CD4-positive, alpha-beta memory T cell (primary cell): ENCODE data around the gene YARS1. TPM values are rescaled to one million over a fixed set of nuclear protein-coding genes. Genes with fewer than 3 reads are reported as not detected.

Experiments used
- CTCF ChIA-PET: fragments of 350-600 bp; sonication (Branson Sonifier 250); formaldehyde crosslinking; loops from one replicate; lab custom pipeline; 2021; ENCODE audit warnings: inconsistent platforms; ENCODE audit not compliant: partially characterized antibody; lab: Charles Lee
- POLR2A ChIA-PET: fragments of 350-600 bp; sonication (Branson Sonifier 250); formaldehyde crosslinking; loops from one replicate; lab custom pipeline; 2021; ENCODE audit not compliant: partially characterized antibody; lab: Charles Lee
- DNase-seq, 5 donors: peaks; one replicate each; pipeline versions ENCODE4 v3.0.0 to v3.0.0-alpha.2; 2020 to 2022; ENCODE audit warnings: mixed read lengths in 1 of 5
- H3K27ac ChIP-seq: one replicate; pipeline ENCODE4 v1.7.0; 2013; ENCODE audit warnings: low read depth, low read length
- H3K27me3 ChIP-seq: 2 replicates; pipeline ENCODE4 v1.7.0; 2013; ENCODE audit warnings: mild to moderate bottlenecking, low read length, moderate library complexity; ENCODE audit not compliant: insufficient read depth
- H3K36me3 ChIP-seq: 2 replicates; pipeline ENCODE4 v1.7.0; 2013; ENCODE audit warnings: mild to moderate bottlenecking, low read length, moderate library complexity; ENCODE audit not compliant: insufficient read depth
- H3K4me1 ChIP-seq: 2 replicates; pipeline ENCODE4 v1.7.0; 2013; ENCODE audit warnings: mild to moderate bottlenecking, low read length, moderate library complexity; ENCODE audit not compliant: insufficient read depth
- H3K4me3 ChIP-seq, 2 donors: one replicate each; pipeline ENCODE4 v1.7.0; 2013; ENCODE audit warnings: low read length in 2 of 2, mild to moderate bottlenecking in 1 of 2
- H3K9me3 ChIP-seq, 2 donors: one replicate each; pipeline ENCODE4 v1.7.0; 2013; ENCODE audit warnings: low read length in 2 of 2, control low read depth in 1 of 2; ENCODE audit not compliant: control insufficient read depth in 1 of 2
- H3K27ac Mint-ChIP-seq, 7 donors: one replicate each; pipeline ENCODE4 v1.8.0; 2020 to 2021; ENCODE audit warnings: mixed read lengths in 7 of 7, mild to moderate bottlenecking in 6 of 7, inconsistent platforms in 3 of 7, moderate library complexity in 3 of 7
- H3K27me3 Mint-ChIP-seq, 2 donors: one replicate each; pipeline ENCODE4 v1.8.0; 2020 to 2021; ENCODE audit warnings: mixed read lengths in 2 of 2
- H3K36me3 Mint-ChIP-seq, 2 donors: one replicate each; pipeline ENCODE4 v1.8.0; 2020 to 2021; ENCODE audit warnings: mixed read lengths in 2 of 2, inconsistent platforms in 1 of 2, mild to moderate bottlenecking in 1 of 2
- H3K4me1 Mint-ChIP-seq, 4 donors: one replicate each; pipeline ENCODE4 v1.8.0; 2020 to 2021; ENCODE audit warnings: mixed read lengths in 4 of 4, mild to moderate bottlenecking in 1 of 4
- H3K4me3 Mint-ChIP-seq, 8 donors: one replicate each; pipeline ENCODE4 v1.8.0; 2020 to 2021; ENCODE audit warnings: mixed read lengths in 8 of 8, mild to moderate bottlenecking in 7 of 8, moderate library complexity in 6 of 8, inconsistent platforms in 3 of 8
- H3K9me3 Mint-ChIP-seq, 8 donors: one replicate each; pipeline ENCODE4 v1.8.0; 2020 to 2021; ENCODE audit warnings: mixed read lengths in 8 of 8, mild to moderate bottlenecking in 5 of 8, inconsistent platforms in 3 of 8, moderate library complexity in 1 of 8
- intact Hi-C: fragments of 100-400 bp; cut with micrococcal nuclease; formaldehyde crosslinking; loops from one replicate; pipeline ENCODE4 v1.15.1; 2023
- polyA plus RNA-seq, 2 donors: library from polyadenylated mRNA; unstranded; fragments of 300-500 nt; fragmentation: Illumina TruSeq; gene quantifications; one replicate each; pipeline ENCODE4 v1.2.3, GENCODE V29; 2021
- total RNA-seq, 2 experiments: library from RNA; stranded (reverse); gene quantifications; one replicate each; pipeline ENCODE4 v1.2.3, GENCODE V29; 2021

YARS1 gene
- total and polyA plus RNA-seq, 4 experiments from 2014 or later, result 46.6 to 114 (median 89.8) TPM

DNA sequence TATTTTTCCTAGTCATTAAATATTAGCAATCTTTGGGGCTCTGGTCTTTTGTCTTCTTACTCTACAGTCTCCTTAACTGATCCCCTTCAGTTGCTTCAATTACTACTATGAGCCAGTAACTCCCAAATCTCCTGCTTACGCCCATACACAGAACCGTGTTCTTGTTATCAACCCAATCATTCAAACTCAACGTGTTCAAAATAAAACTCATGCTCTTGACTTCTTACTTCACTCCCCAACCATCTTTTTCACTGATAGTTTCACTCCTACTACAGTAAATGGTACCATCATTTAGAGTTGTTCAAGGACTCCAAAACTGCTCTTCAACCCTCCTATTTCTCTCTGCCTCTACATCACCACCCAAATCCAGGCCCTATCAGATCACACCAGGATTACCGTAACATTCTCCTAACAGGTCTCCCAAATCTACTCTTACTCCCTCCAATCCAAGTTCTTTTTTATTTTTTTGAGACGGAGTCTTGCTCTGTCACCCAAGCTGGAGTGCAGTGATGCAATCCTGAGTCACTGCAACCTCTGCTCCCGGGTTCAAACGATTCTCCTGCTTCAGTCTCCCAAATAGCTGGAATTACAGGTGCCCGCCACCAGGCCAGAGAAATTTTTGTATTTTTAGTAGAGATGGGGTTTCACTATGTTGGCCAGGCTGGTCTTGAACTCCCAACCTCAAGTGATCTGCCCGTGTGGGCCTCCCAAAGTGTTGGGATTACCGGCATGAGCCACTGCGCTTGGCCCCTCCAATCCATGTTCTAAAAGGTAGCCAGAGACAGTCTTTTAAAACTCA lies 3.0 kb downstream of the YARS1 start:
- H3K36me3 Mint-ChIP-seq, result peaks cover 22 to 60% of the 10 kb centered on the region in 2 donors

DNA sequence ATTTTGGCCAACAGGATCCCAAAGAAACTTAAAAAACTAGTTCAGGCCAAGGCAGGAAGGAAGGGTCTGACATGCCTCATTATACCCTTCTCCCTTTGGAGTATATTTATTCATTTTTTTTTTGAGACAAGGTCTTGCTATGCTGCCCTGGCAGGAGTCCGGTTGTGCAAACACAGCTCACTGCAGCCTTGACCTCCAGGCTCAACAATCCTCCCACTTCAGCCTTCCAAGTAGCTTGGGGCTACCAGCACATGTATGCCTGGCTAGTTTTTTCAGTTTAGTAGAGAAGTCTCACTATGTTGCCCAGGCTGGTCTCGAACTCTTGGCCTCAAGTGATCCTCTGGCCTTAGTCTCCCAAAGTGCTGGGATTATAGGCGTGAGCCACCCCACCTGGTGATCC lies 5.2 kb downstream of the YARS1 start:
- Mint-ChIP-seq H3K4me1 (peaks cover 28 to 66% (median 48%) of the 10 kb centered on the region in 4 donors), H3K36me3 (peaks cover 36 to 59% of the 10 kb centered on the region in 2 donors), H3K27me3 (no peaks in the 10 kb centered on the region), H3K27ac (peak overlapping the region in 1 of 7 donors; percentile 41), H3K4me3 (no peak overlapping the region), H3K9me3 (no peaks in the 10 kb centered on the region)
- Histone ChIP-seq H3K4me1 (peaks cover 51% of the 10 kb centered on the region), H3K27ac (no peak overlapping the region), H3K27me3 (no peaks in the 10 kb centered on the region), H3K9me3 (no peaks in the 10 kb centered on the region), H3K36me3 (peaks cover 29% of the 10 kb centered on the region), H3K4me3 (no peak overlapping the region)
- ChIA-PET CTCF (no interaction called here), POLR2A (no interaction called here)
- intact Hi-C loops, result no loop called here
- DNase-seq, result no peak

More for the DNA sequence above, 3.0 kb downstream of the YARS1 start:
- POLR2A ChIA-PET, result interaction anchor here (0.9 kb wide), 1 partner anchor 13 kb away, joined by 3 read pairs; no protein-coding TSS in a partner anchor
- Histone ChIP-seq H3K9me3 (no peaks in the 10 kb centered on the region), H3K4me3 (no peak overlapping the region), H3K4me1 (peaks cover 61% of the 10 kb centered on the region), H3K27ac (no peak overlapping the region), H3K27me3 (no peaks in the 10 kb centered on the region), H3K36me3 (peaks cover 16% of the 10 kb centered on the region)
- intact Hi-C loops, result no loop called here
- no peaks in the 10 kb centered on the region for H3K9me3 Mint-ChIP-seq
- H3K4me1 Mint-ChIP-seq, result peaks cover 35 to 80% (median 53%) of the 10 kb centered on the region in 4 donors
- no peak for DNase-seq
- H3K4me3 Mint-ChIP-seq, result peak overlapping the region in 7 of 8 donors; percentile 23 to 95 (median 48)
- CTCF ChIA-PET, result no interaction called here
- no peaks in the 10 kb centered on the region for H3K27me3 Mint-ChIP-seq
- H3K27ac Mint-ChIP-seq, result peak overlapping the region in 4 of 7 donors; percentile 0 to 68 (median 32)

DNA sequence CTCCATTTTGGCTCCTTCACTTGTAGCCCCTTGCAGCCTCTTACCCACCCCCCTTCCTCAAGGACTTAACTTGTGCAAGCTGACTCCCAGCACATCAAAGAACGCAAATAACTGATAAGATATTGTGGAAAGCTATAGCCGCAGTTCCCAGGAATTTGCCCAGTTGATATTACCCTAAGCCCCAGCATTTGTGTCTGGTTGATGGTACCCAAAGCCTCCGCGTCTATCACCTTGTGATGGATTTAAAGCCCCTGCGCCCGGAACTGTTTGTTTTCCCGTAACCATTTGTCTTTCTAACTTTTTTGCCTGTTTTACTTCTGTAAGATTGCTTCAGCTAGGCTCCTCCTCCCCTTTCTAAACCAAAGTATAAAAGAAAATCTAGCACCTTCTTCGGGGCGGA lies 5.9 kb downstream of the YARS1 start:
- Mint-ChIP-seq H3K27me3 (no peaks in the 10 kb centered on the region), H3K9me3 (no peaks in the 10 kb centered on the region), H3K4me1 (peaks cover 26 to 59% (median 43%) of the 10 kb centered on the region in 4 donors), H3K27ac (peak overlapping the region in 4 of 7 donors; percentile 11 to 72 (median 33)), H3K4me3 (no peak overlapping the region), H3K36me3 (peaks cover 40 to 60% of the 10 kb centered on the region in 2 donors)
- Histone ChIP-seq H3K27ac (no peak overlapping the region), H3K36me3 (peaks cover 34% of the 10 kb centered on the region), H3K4me1 (peaks cover 47% of the 10 kb centered on the region), H3K4me3 (no peak overlapping the region), H3K9me3 (no peaks in the 10 kb centered on the region), H3K27me3 (no peaks in the 10 kb centered on the region)
- no peak for DNase-seq
- ChIA-PET POLR2A (no interaction called here), CTCF (no interaction called here)
- intact Hi-C loops, result no loop called here

DNA sequence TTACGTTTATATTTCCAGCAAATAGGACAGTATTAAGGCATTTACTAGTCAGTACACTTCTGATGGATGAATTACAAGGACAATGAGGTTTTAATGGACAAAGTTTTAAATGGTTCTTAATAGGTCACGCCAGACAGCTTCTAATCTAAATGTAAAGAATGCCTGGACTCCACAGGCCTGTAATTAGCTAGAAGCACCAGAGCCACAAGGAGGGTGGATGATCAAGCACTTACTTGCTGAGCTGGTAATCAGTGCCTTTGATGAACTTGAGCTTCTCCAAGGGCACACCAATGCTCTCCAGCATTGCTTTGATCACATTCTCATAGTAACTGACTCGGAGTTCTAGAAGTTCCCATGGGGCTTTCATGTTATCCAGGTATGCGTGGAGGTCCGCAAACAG lies 6.8 kb downstream of the YARS1 start:
- H3K36me3 ChIP-seq, result peaks cover 39% of the 10 kb centered on the region
- intact Hi-C loops, result no loop called here

DNA sequence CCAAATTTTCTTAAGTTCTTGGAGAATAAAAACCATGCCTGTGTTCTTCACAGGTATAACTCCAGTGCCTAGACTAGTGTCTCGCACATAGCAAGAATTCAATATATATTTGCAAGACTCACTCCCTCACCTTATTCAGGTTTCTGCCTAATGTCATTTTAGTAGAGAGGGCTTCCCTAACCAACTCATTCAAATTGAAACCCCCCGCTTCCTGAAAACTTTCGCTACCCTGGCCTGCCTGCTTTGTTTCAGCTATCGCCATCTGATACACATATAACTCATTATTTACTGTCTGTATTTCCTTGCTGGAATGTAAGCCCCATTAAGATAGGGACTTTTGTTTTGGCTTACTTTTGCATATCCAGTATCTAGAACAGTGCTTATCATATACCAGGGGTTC lies 8.6 kb downstream of the YARS1 start:
- Mint-ChIP-seq H3K27me3 (no peaks in the 10 kb centered on the region), H3K4me1 (peaks cover 13 to 37% (median 25%) of the 10 kb centered on the region in 4 donors), H3K36me3 (peaks cover 45 to 59% of the 10 kb centered on the region in 2 donors), H3K4me3 (no peak overlapping the region), H3K9me3 (no peaks in the 10 kb centered on the region), H3K27ac (peak overlapping the region in 2 of 7 donors; percentile 51 to 70)
- Histone ChIP-seq H3K4me3 (no peak overlapping the region), H3K27ac (no peak overlapping the region), H3K4me1 (peaks cover 20% of the 10 kb centered on the region), H3K36me3 (peaks cover 39% of the 10 kb centered on the region), H3K9me3 (no peaks in the 10 kb centered on the region), H3K27me3 (no peaks in the 10 kb centered on the region)
- POLR2A ChIA-PET, result interaction anchor here (1.1 kb wide), 1 partner anchor 9 kb away, joined by 3 read pairs; the partner anchor contains the start of genes S100PBP and YARS1
- intact Hi-C loops, result no loop called here
- CTCF ChIA-PET, result no interaction called here
- no peak for DNase-seq

More for the DNA sequence above, 6.8 kb downstream of the YARS1 start:
- no peak for DNase-seq
- H3K9me3 ChIP-seq, result no peaks in the 10 kb centered on the region
- H3K9me3 Mint-ChIP-seq, result no peaks in the 10 kb centered on the region
- no peaks in the 10 kb centered on the region for H3K27me3 Mint-ChIP-seq
- H3K4me1 ChIP-seq, result peaks cover 38% of the 10 kb centered on the region
- ChIA-PET POLR2A (no interaction called here), CTCF (interaction anchor here (0.7 kb wide), 1 partner anchor 38 kb away, joined by 4 read pairs; no protein-coding TSS in a partner anchor)
- no peak overlapping the region for H3K27ac ChIP-seq
- no peak overlapping the region for H3K4me3 Mint-ChIP-seq
- H3K27me3 ChIP-seq, result no peaks in the 10 kb centered on the region
- peaks cover 23 to 52% (median 38%) of the 10 kb centered on the region in 4 donors for H3K4me1 Mint-ChIP-seq
- H3K4me3 ChIP-seq, result no peak overlapping the region
- no peak overlapping the region for H3K27ac Mint-ChIP-seq
- peaks cover 48 to 64% of the 10 kb centered on the region in 2 donors for H3K36me3 Mint-ChIP-seq

DNA sequence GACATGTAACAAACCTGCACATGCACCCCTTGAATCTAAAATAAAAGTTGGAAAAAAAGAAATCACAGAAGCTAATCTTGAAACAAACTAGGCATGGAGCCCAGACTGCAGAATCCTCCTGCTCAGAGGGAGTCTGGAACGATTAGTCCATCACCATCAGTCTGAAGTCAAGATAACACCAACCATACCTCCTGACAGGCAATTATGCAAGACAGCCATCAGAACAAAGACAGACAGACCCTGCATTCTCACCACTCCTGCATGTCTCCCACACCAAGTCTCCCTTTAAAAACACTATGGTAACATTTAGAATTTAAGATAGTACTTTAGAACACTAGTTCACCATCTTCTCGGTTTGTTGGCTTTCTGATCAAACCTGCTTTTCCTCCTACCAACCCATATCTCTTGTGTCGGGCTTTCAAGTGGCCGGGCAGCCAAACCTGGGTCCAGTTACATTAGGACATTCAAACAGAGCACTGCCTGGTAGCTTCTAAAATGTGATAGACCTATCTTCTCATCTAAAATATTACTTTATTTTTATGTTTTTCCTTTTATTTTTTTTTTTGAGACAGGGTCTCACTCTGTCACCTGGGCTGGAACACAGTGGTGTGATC lies 10.1 kb downstream of the YARS1 start:
- Mint-ChIP-seq H3K4me3 (no peak overlapping the region), H3K4me1 (peaks cover 10 to 29% (median 18%) of the 10 kb centered on the region in 4 donors)
- POLR2A ChIA-PET, result interaction anchor here (1.1 kb wide), 1 partner anchor 10 kb away, joined by 3 read pairs; the partner anchor contains the start of genes S100PBP and YARS1

DNA sequence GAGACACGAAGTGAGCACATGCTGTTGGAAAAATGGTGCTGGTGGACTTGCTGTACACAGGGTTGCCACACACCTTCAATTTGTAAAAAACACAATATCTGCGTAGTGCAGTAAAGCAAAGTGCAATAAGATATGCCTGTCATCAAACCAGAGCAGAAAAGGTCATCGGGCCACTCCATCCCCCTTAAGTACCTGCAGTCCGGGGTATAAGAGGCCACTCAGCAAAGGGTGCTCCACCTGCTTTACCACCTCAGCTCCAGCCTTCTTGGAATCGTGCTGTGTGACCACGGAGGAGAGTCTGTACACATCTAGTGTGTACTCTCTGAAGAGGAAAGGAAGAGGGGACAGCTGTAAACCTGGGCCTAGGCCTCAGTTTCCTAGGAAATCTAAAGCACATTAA lies 10.9 kb downstream of the YARS1 start:
- Mint-ChIP-seq H3K27me3 (no peaks in the 10 kb centered on the region), H3K4me3 (no peak overlapping the region), H3K36me3 (peaks cover 45 to 61% of the 10 kb centered on the region in 2 donors), H3K27ac (peak overlapping the region in 3 of 7 donors; percentile 0 to 22 (median 21)), H3K9me3 (no peaks in the 10 kb centered on the region), H3K4me1 (peaks cover 14 to 27% (median 17%) of the 10 kb centered on the region in 4 donors)
- intact Hi-C loops, result no loop called here
- Histone ChIP-seq H3K27me3 (no peaks in the 10 kb centered on the region), H3K27ac (no peak overlapping the region), H3K9me3 (no peaks in the 10 kb centered on the region), H3K4me3 (no peak overlapping the region), H3K4me1 (peaks cover 14% of the 10 kb centered on the region), H3K36me3 (peaks cover 39% of the 10 kb centered on the region)
- no peak for DNase-seq
- ChIA-PET POLR2A (no interaction called here), CTCF (interaction anchor here (1.1 kb wide), 1 partner anchor 10 kb away, joined by 3 read pairs; no protein-coding TSS in a partner anchor)

More for the DNA sequence above, 10.1 kb downstream of the YARS1 start:
- peaks cover 16% of the 10 kb centered on the region for H3K4me1 ChIP-seq
- no peaks in the 10 kb centered on the region for H3K9me3 ChIP-seq
- Mint-ChIP-seq H3K9me3 (no peaks in the 10 kb centered on the region), H3K27me3 (no peaks in the 10 kb centered on the region), H3K27ac (peak overlapping the region in 4 of 7 donors; percentile 7 to 78 (median 52)), H3K36me3 (peaks cover 48 to 62% of the 10 kb centered on the region in 2 donors)
- no peak overlapping the region for H3K27ac ChIP-seq
- no peak overlapping the region for H3K4me3 ChIP-seq
- CTCF ChIA-PET, result interaction anchor here (1.0 to 1.1 kb wide), 2 partner anchors 11 to 95 kb away, joined by 3 read pairs; no protein-coding TSS in a partner anchor
- H3K36me3 ChIP-seq, result peaks cover 39% of the 10 kb centered on the region
- DNase-seq, result no peak
- H3K27me3 ChIP-seq, result no peaks in the 10 kb centered on the region
- intact Hi-C loops, result no loop called here
